Measurements from ENCODE around the gene SMURF2. TPM values are rescaled to one million over a fixed set of nuclear protein-coding genes. Genes with fewer than 3 reads are reported as not detected.

SMURF2 gene
- total RNA-seq, 1 donor from 2014 or later, result 39.6 TPM

- Histone ChIP-seq H3K27ac (no peak overlapping the region), H3K27me3 (ENCODE audit: low read depth) (no peaks in the 10 kb centered on the region), H3K4me1 (no peaks in the 10 kb centered on the region), H3K4me3 (no peak overlapping the region), H3K36me3 (peaks cover 100% of the 10 kb centered on the region), H3K9me3 (no peaks in the 10 kb centered on the region)
- ATAC-seq (no peak), DNase-seq (no peak)
- intact Hi-C loops (cut with DNase I), result no loop called here
- TF ChIP-seq, protein P1, sequence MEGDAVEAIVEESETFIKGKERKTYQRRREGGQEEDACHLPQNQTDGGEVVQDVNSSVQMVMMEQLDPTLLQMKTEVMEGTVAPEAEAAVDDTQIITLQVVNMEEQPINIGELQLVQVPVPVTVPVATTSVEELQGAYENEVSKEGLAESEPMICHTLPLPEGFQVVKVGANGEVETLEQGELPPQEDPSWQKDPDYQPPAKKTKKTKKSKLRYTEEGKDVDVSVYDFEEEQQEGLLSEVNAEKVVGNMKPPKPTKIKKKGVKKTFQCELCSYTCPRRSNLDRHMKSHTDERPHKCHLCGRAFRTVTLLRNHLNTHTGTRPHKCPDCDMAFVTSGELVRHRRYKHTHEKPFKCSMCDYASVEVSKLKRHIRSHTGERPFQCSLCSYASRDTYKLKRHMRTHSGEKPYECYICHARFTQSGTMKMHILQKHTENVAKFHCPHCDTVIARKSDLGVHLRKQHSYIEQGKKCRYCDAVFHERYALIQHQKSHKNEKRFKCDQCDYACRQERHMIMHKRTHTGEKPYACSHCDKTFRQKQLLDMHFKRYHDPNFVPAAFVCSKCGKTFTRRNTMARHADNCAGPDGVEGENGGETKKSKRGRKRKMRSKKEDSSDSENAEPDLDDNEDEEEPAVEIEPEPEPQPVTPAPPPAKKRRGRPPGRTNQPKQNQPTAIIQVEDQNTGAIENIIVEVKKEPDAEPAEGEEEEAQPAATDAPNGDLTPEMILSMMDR (IDR thresholded peaks at IDR 0.05), result no peak
Observed at GRCh38 chr17:64527914-64528313, 134.2 kb downstream of the SMURF2 start.

- peaks cover 100% of the 10 kb centered on the region for H3K36me3 ChIP-seq
- intact Hi-C loops (cut with DNase I), result no loop called here
- H3K27me3 ChIP-seq (ENCODE audit: low read depth), result no peaks in the 10 kb centered on the region
- H3K27ac ChIP-seq, result no peak overlapping the region
- TF ChIP-seq, protein P1 (IDR thresholded peaks at IDR 0.05), result no peak
- DNase-seq (no peak), ATAC-seq (no peak)
- H3K4me1 ChIP-seq, result no peaks in the 10 kb centered on the region
- no peak overlapping the region for H3K4me3 ChIP-seq
- no peaks in the 10 kb centered on the region for H3K9me3 ChIP-seq
Observed at GRCh38 chr17:64520359-64520758, 141.7 kb downstream of the SMURF2 start.

DNA sequence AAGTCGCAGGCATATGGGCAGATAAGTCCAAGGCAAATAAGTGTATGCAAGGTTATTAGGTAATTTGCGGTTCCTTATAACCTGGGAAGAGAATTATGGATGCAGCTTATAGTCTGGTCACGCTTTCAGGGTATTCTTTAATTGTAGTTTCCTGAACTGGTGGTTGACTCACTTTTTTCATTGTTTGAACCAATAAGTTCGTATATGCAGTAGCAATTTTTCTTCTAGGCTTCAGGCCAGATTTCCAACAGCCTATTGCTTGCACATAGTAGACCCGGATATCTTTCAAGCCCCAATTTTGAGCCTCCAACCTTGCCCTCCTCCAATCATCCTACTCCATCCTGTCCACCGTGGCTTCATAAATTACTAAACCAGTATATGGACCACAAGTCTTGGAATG lies 142.5 kb downstream of the SMURF2 start:
- Histone ChIP-seq H3K4me1 (no peaks in the 10 kb centered on the region), H3K27ac (no peak overlapping the region), H3K36me3 (peaks cover 99% of the 10 kb centered on the region), H3K9me3 (no peaks in the 10 kb centered on the region), H3K27me3 (ENCODE audit: low read depth) (no peaks in the 10 kb centered on the region), H3K4me3 (no peak overlapping the region)
- intact Hi-C loops (cut with DNase I), result no loop called here
- DNase-seq, result no peak
- ATAC-seq, result no peak
- TF ChIP-seq, protein P1 (IDR thresholded peaks at IDR 0.05), result no peak

DNA sequence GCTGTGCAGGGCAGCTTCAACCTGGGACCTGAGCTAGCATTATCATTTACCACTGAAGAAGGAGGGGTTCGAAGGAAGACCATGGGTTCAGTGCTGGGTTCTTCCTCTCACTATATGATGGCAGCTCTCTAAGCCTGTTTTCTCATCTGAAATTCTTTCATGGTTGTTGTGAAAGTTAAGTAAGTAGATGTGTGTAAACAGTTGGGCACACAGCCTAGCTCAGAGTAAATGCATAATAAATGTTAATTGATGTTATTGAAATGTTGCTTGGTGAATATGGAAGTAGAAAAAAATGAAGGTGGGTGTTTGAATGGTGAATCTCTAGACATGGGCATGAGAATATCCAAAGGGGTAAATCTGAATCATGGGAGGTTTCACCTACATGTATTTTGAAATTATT lies 146.3 kb downstream of the SMURF2 start:
- H3K36me3 ChIP-seq, result peaks cover 99% of the 10 kb centered on the region
- no peaks in the 10 kb centered on the region for H3K9me3 ChIP-seq
- TF ChIP-seq, protein P1 (IDR thresholded peaks at IDR 0.05), result no peak
- intact Hi-C loops (cut with DNase I), result no loop called here
- no peaks in the 10 kb centered on the region for H3K4me1 ChIP-seq
- no peaks in the 10 kb centered on the region for H3K27me3 ChIP-seq (ENCODE audit: low read depth)
- ATAC-seq (no peak), DNase-seq (no peak)
- H3K4me3 ChIP-seq, result no peak overlapping the region
- no peak overlapping the region for H3K27ac ChIP-seq

- Histone ChIP-seq H3K27me3 (ENCODE audit: low read depth) (no peaks in the 10 kb centered on the region), H3K27ac (no peak overlapping the region), H3K9me3 (no peaks in the 10 kb centered on the region), H3K4me1 (no peaks in the 10 kb centered on the region), H3K4me3 (no peak overlapping the region), H3K36me3 (peaks cover 99% of the 10 kb centered on the region)
- intact Hi-C loops (cut with DNase I), result no loop called here
- TF ChIP-seq, protein P1 (IDR thresholded peaks at IDR 0.05), result no peak
- ATAC-seq (no peak), DNase-seq (no peak)
Observed at GRCh38 chr17:64515419-64515818, 146.7 kb downstream of the SMURF2 start.

DNA sequence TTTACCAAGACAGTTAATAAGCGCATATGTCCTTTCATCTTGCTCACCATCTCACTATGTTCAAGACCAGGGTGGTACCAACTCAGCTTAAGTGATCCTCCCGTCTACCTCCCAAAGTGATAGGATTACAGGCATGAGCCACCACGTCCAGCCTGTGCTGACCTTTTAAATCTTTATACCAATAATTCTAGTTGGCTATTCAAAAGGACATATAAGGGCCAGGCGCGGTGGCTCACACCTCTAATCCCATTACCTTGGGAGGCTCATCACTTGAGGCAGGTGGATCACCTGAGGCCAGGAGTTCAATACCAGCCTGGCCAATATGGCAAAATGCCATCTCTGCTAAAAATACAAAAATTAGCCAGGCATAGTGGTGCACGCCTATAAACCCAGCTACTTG lies 152.9 kb downstream of the SMURF2 start:
- Histone ChIP-seq H3K4me3 (no peak overlapping the region), H3K27ac (no peak overlapping the region), H3K36me3 (peaks cover 65% of the 10 kb centered on the region), H3K27me3 (ENCODE audit: low read depth) (no peaks in the 10 kb centered on the region), H3K4me1 (peaks cover 26% of the 10 kb centered on the region), H3K9me3 (no peaks in the 10 kb centered on the region)
- ATAC-seq (no peak), DNase-seq (no peak)
- TF ChIP-seq, protein P1 (IDR thresholded peaks at IDR 0.05), result no peak
- intact Hi-C loops (cut with DNase I), result no loop called here
